HG02642 (cell line): ENCODE results near the gene OST4.

Experiments
- ATAC-seq: cut with Tn5 transposase; IDR thresholded peaks from one replicate; pipeline ENCODE4 v1.9.1; 2021; ENCODE audit warnings: mild to moderate bottlenecking; ENCODE audit not compliant: unreplicated experiment, poor library complexity

OST4 gene

GRCh38 chr2:27093430-27094352 is 22.2 kb upstream of the OST4 start:
- no peak for ATAC-seq

GRCh38 chr2:27092696-27093429 is 21.4 kb upstream of the OST4 start:
- ATAC-seq, result no peak

GRCh38 chr2:27091746-27092695 is 20.6 kb upstream of the OST4 start:
- ATAC-seq, result no peak

GRCh38 chr2:27089111-27089954 is 17.9 kb upstream of the OST4 start:
- no peak for ATAC-seq

GRCh38 chr2:27088634-27089033 is 17.2 kb upstream of the OST4 start:
- ATAC-seq, result no peak

GRCh38 chr2:27087823-27088410 is 16.5 kb upstream of the OST4 start:
- ATAC-seq, result no peak

GRCh38 chr2:27086724-27087593 is 15.5 kb upstream of the OST4 start, which contains the start of gene KHK:
KHK (plus strand) TSS chr2:27086772; CDS start chr2:27087260, 488 bp downstream.
- ATAC-seq, result no peak

GRCh38 chr2:27086090-27086723 is 14.8 kb upstream of the OST4 start:
- ATAC-seq, result peak; percentile 84

- peak; percentile 2 for ATAC-seq
Observed at GRCh38 chr2:27085673-27086089, 14.2 kb upstream of the OST4 start.

GRCh38 chr2:27085062-27085672 is 13.7 kb upstream of the OST4 start:
- ATAC-seq, result no peak

GRCh38 chr2:27084297-27085061 is 13.0 kb upstream of the OST4 start:
- no peak for ATAC-seq

- no peak for ATAC-seq
Observed at GRCh38 chr2:27083410-27084296, 12.2 kb upstream of the OST4 start.

GRCh38 chr2:27082773-27083409 is 11.4 kb upstream of the OST4 start:
- no peak for ATAC-seq

GRCh38 chr2:27081984-27082772 is 10.7 kb upstream of the OST4 start:
- no peak for ATAC-seq
